ENCODE data around the gene NT5DC1. TPM values are rescaled to one million over a fixed set of nuclear protein-coding genes. Genes with fewer than 3 reads are reported as not detected.
A peak's percentile ranks its signal among the peaks of the same experiment; 100 is the strongest.

NT5DC1 gene
- total RNA-seq, 2 donors from 2014 or later, result 5.6 to 10.9 TPM

GRCh38 chr6:116102873-116103272 is 2.2 kb downstream of the NT5DC1 start:
- WGBS, 2 donors, result 70 to 77% methylated on average over 4 of the region's 4 CpGs
- TF ChIP-seq POLR2A (IDR thresholded peaks at IDR 0.05), result no peak
- TF ChIP-seq, protein P1, sequence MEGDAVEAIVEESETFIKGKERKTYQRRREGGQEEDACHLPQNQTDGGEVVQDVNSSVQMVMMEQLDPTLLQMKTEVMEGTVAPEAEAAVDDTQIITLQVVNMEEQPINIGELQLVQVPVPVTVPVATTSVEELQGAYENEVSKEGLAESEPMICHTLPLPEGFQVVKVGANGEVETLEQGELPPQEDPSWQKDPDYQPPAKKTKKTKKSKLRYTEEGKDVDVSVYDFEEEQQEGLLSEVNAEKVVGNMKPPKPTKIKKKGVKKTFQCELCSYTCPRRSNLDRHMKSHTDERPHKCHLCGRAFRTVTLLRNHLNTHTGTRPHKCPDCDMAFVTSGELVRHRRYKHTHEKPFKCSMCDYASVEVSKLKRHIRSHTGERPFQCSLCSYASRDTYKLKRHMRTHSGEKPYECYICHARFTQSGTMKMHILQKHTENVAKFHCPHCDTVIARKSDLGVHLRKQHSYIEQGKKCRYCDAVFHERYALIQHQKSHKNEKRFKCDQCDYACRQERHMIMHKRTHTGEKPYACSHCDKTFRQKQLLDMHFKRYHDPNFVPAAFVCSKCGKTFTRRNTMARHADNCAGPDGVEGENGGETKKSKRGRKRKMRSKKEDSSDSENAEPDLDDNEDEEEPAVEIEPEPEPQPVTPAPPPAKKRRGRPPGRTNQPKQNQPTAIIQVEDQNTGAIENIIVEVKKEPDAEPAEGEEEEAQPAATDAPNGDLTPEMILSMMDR (IDR thresholded peaks at IDR 0.05), result no peak
- no peaks in the 10 kb centered on the region for H3K27me3 ChIP-seq
- H3K9me3 ChIP-seq, result no peaks in the 10 kb centered on the region
- no peak overlapping the region for H3K27ac ChIP-seq
- no peaks in the 10 kb centered on the region for H3K36me3 ChIP-seq (replicated peaks in 1 of 2; ENCODE audit: insufficient read depth in 1 of 2, low read depth in 2 of 2)
- intact Hi-C loops (cut with DNase I), result no loop called here
- no peak overlapping the region for H3K4me3 ChIP-seq
- DNase-seq (no peak), ATAC-seq (no peak)
- peaks cover 46% of the 10 kb centered on the region for H3K4me1 ChIP-seq

DNA sequence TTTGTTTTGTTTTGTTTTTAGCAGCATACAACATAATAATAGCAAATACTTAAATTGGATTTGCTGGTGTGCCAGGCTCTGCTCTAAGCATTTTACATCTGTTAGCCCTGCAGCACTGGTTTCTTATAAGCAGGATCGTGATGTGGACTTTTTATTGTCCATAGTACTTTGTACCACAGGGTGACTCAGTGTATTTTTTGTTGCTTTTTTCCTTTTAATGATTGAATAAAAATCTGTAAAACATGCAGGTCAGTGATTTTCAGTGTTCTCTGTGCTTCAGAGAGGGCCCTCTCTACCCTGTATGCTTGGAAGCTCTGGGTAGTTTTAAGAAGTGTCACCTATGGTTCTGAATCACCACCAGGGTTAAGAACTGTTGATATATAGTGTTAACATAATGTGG is 4.0 kb downstream of the NT5DC1 start:
- whole genome bisulfite sequencing, 2 donors, result 88 to 94% methylated on average over 1 of the region's 1 CpG
- Histone ChIP-seq H3K27ac (no peak overlapping the region), H3K9me3 (no peaks in the 10 kb centered on the region), H3K27me3 (no peaks in the 10 kb centered on the region), H3K36me3 (replicated peaks in 1 of 2; ENCODE audit: insufficient read depth in 1 of 2, low read depth in 2 of 2) (peaks cover 0 to 4% of the 10 kb centered on the region in 2 donors), H3K4me1 (peaks cover 39% of the 10 kb centered on the region), H3K4me3 (no peak overlapping the region)
- TF ChIP-seq, protein P1 (IDR thresholded peaks at IDR 0.05), result no peak
- TF ChIP-seq POLR2A (IDR thresholded peaks at IDR 0.05), result no peak
- ATAC-seq (no peak), DNase-seq (no peak)
- intact Hi-C loops (cut with DNase I), result no loop called here

GRCh38 chr6:116105247-116105646 is 4.6 kb downstream of the NT5DC1 start:
- no peak for TF ChIP-seq POLR2A (IDR thresholded peaks at IDR 0.05)
- TF ChIP-seq, protein P1 (IDR thresholded peaks at IDR 0.05), result no peak
- H3K36me3 ChIP-seq (replicated peaks in 1 of 2; ENCODE audit: insufficient read depth in 1 of 2, low read depth in 2 of 2), result peaks cover 0 to 4% of the 10 kb centered on the region in 2 donors
- H3K9me3 ChIP-seq, result no peaks in the 10 kb centered on the region
- no peaks in the 10 kb centered on the region for H3K27me3 ChIP-seq
- intact Hi-C loops (cut with DNase I), result no loop called here
- H3K4me1 ChIP-seq, result peaks cover 33% of the 10 kb centered on the region
- 70 to 83% methylated on average over 3 of the region's 3 CpGs for WGBS, 2 donors
- no peak overlapping the region for H3K27ac ChIP-seq
- DNase-seq (no peak), ATAC-seq (no peak)
- no peak overlapping the region for H3K4me3 ChIP-seq

DNA sequence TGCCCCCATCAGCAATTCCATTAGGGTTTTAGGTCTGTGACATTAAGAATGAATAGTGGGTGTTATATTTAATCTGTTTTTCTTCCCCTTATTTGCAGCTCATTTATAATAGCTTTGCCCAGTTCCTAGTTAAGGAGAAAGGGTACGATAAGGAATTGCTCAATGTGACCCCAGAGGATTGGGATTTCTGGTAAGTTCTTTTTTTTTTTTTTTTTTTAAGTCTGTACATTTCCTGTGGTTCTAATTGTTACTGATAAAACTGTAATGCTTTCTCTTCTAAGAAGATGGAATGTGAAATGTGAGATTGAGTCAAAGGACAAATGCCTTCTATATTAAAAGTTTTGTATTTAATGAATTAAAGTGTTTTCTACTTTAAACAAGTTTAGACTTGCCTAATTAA is 5.5 kb downstream of the NT5DC1 start:
- intact Hi-C loops (cut with DNase I), result no loop called here

GRCh38 chr6:116108836-116109235 is 8.2 kb downstream of the NT5DC1 start:
- intact Hi-C loops (cut with DNase I), result no loop called here
- Histone ChIP-seq H3K4me1 (peaks cover 15% of the 10 kb centered on the region), H3K36me3 (replicated peaks in 1 of 2; ENCODE audit: insufficient read depth in 1 of 2, low read depth in 2 of 2) (peaks cover 0 to 7% of the 10 kb centered on the region in 2 donors), H3K27me3 (no peaks in the 10 kb centered on the region), H3K27ac (no peak overlapping the region), H3K9me3 (no peaks in the 10 kb centered on the region), H3K4me3 (no peak overlapping the region)
- DNase-seq (no peak), ATAC-seq (no peak)
- 43 to 56% methylated on average over 1 of the region's 1 CpG for WGBS, 2 donors
- TF ChIP-seq POLR2A (IDR thresholded peaks at IDR 0.05), result no peak
- TF ChIP-seq, protein P1 (IDR thresholded peaks at IDR 0.05), result no peak

More for the DNA sequence above, 5.5 kb downstream of the NT5DC1 start:
- 26 to 66% methylated on average over 1 of the region's 1 CpG for WGBS, 2 donors
- no peak overlapping the region for H3K4me3 ChIP-seq
- peaks cover 0 to 7% of the 10 kb centered on the region in 2 donors for H3K36me3 ChIP-seq (replicated peaks in 1 of 2; ENCODE audit: insufficient read depth in 1 of 2, low read depth in 2 of 2)
- no peaks in the 10 kb centered on the region for H3K27me3 ChIP-seq
- peaks cover 32% of the 10 kb centered on the region for H3K4me1 ChIP-seq
- H3K9me3 ChIP-seq, result no peaks in the 10 kb centered on the region
- no peak for TF ChIP-seq POLR2A (IDR thresholded peaks at IDR 0.05)
- TF ChIP-seq, protein P1 (IDR thresholded peaks at IDR 0.05), result no peak
- ATAC-seq, result no peak
- DNase-seq, result no peak
- peak overlapping the region in 1 of 4 donors; percentile 65 for H3K27ac ChIP-seq

Measured in body of pancreas (tissue), 4 donors.